ENCODE data around the gene CCNG2. TPM values are rescaled to one million over a fixed set of nuclear protein-coding genes. Genes with fewer than 3 reads are reported as not detected.
A peak's percentile ranks its signal among the peaks of the same experiment; 100 is the strongest.

CCNG2 gene
- polyA plus RNA-seq, 4 donors, result 119 to 160 (median 146) TPM

GRCh38 chr4:77146186-77147078 lies 10.6 kb upstream of the CCNG2 start:
- DNase-seq (ENCODE audit: low read depth in 4 of 4, low spot score in 3 of 4), result no peak

- no peak for DNase-seq (ENCODE audit: low read depth in 4 of 4, low spot score in 3 of 4)
Measured at GRCh38 chr4:77147079-77147782, 9.8 kb upstream of the CCNG2 start.

- no peak for DNase-seq (ENCODE audit: low read depth in 4 of 4, low spot score in 3 of 4)
Measured at GRCh38 chr4:77148078-77148477, 8.9 kb upstream of the CCNG2 start.

- DNase-seq (ENCODE audit: low read depth in 4 of 4, low spot score in 3 of 4), result no peak
Measured at GRCh38 chr4:77149789-77150188, 7.2 kb upstream of the CCNG2 start.

- no peak for DNase-seq (ENCODE audit: low read depth in 4 of 4, low spot score in 3 of 4)
Measured at GRCh38 chr4:77151241-77151640, 5.8 kb upstream of the CCNG2 start.

GRCh38 chr4:77152421-77152820 lies 4.6 kb upstream of the CCNG2 start:
- no peak for DNase-seq (ENCODE audit: low read depth in 4 of 4, low spot score in 3 of 4)

- DNase-seq (ENCODE audit: low read depth in 4 of 4, low spot score in 3 of 4), result no peak
Measured at GRCh38 chr4:77153006-77153405, 4.0 kb upstream of the CCNG2 start.

GRCh38 chr4:77154065-77154464 lies 2.9 kb upstream of the CCNG2 start:
- no peak for DNase-seq (ENCODE audit: low read depth in 4 of 4, low spot score in 3 of 4)

GRCh38 chr4:77154761-77155499 lies 2.1 kb upstream of the CCNG2 start:
- no peak for DNase-seq (ENCODE audit: low read depth in 4 of 4, low spot score in 3 of 4)

- DNase-seq (ENCODE audit: low read depth in 4 of 4, low spot score in 3 of 4), result no peak
Measured at GRCh38 chr4:77155631-77156452, 1.2 kb upstream of the CCNG2 start.

GRCh38 chr4:77156533-77156911 lies 485 bp upstream of the CCNG2 start:
- DNase-seq (ENCODE audit: low read depth in 4 of 4, low spot score in 3 of 4), result peak; percentile 99 to 100 (median 99)

- DNase-seq (ENCODE audit: low read depth in 4 of 4, low spot score in 3 of 4), result peak; percentile 80 to 84 (median 80)
Measured at GRCh38 chr4:77157859-77158486, 966 bp downstream of the CCNG2 start.

GRCh38 chr4:77158487-77158861 lies 1.5 kb downstream of the CCNG2 start:
- DNase-seq (ENCODE audit: low read depth in 4 of 4, low spot score in 3 of 4), result no peak

- DNase-seq (ENCODE audit: low read depth in 4 of 4, low spot score in 3 of 4), result no peak
Measured at GRCh38 chr4:77159806-77160205, 2.8 kb downstream of the CCNG2 start.

GRCh38 chr4:77163641-77164040 lies 6.6 kb downstream of the CCNG2 start:
- no peak for DNase-seq (ENCODE audit: low read depth in 4 of 4, low spot score in 3 of 4)

GRCh38 chr4:77167173-77167572 lies 10.2 kb downstream of the CCNG2 start:
- no peak for DNase-seq (ENCODE audit: low read depth in 4 of 4, low spot score in 3 of 4)

- DNase-seq (ENCODE audit: low read depth in 4 of 4, low spot score in 3 of 4), result no peak
Measured at GRCh38 chr4:77167866-77168265, 10.9 kb downstream of the CCNG2 start.

- DNase-seq (ENCODE audit: low read depth in 4 of 4, low spot score in 3 of 4), result no peak
Measured at GRCh38 chr4:77169481-77169880, 12.5 kb downstream of the CCNG2 start.

- DNase-seq (ENCODE audit: low read depth in 4 of 4, low spot score in 3 of 4), result no peak
Measured at GRCh38 chr4:77170926-77171325, 13.9 kb downstream of the CCNG2 start.

- no peak for DNase-seq (ENCODE audit: low read depth in 4 of 4, low spot score in 3 of 4)
Measured at GRCh38 chr4:77172336-77172735, 15.3 kb downstream of the CCNG2 start.
